DND-41 (cell line): ENCODE measurements around the gene TRAPPC5.

Experiments
- EZH2 ChIP-seq: IDR thresholded peaks from 3 replicates; pipeline ENCODE4 v1.6.1; 2012; ENCODE audit warnings: borderline replicate concordance, low read depth, mild to moderate bottlenecking, moderate library complexity, low read length, inconsistent platforms; ENCODE audit not compliant: severe bottlenecking
- TF ChIP-seq, protein P1 (sequence below): IDR thresholded peaks from 2 replicates; pipeline ENCODE4 v1.5.1; 2012; ENCODE audit warnings: borderline replicate concordance, low read length, moderate library complexity, mild to moderate bottlenecking; ENCODE audit not compliant: poor library complexity, severe bottlenecking; ENCODE audit errors: extremely low read depth

GRCh38 chr19:7644550-7644877 lies 36.1 kb upstream of the TRAPPC5 start:
- TF ChIP-seq, protein P1, sequence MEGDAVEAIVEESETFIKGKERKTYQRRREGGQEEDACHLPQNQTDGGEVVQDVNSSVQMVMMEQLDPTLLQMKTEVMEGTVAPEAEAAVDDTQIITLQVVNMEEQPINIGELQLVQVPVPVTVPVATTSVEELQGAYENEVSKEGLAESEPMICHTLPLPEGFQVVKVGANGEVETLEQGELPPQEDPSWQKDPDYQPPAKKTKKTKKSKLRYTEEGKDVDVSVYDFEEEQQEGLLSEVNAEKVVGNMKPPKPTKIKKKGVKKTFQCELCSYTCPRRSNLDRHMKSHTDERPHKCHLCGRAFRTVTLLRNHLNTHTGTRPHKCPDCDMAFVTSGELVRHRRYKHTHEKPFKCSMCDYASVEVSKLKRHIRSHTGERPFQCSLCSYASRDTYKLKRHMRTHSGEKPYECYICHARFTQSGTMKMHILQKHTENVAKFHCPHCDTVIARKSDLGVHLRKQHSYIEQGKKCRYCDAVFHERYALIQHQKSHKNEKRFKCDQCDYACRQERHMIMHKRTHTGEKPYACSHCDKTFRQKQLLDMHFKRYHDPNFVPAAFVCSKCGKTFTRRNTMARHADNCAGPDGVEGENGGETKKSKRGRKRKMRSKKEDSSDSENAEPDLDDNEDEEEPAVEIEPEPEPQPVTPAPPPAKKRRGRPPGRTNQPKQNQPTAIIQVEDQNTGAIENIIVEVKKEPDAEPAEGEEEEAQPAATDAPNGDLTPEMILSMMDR, result no peak
- no peak for TF ChIP-seq EZH2
